ENCODE measurements around the gene SLC35B2.

SLC35B2 gene

GRCh38 chr6:44254191-44255104 is 2.9 kb downstream of the SLC35B2 start:
- no peak for DNase-seq (ENCODE audit: low read depth in 2 of 2)

GRCh38 chr6:44253307-44254101 is 3.8 kb downstream of the SLC35B2 start:
- peak in 1 of 2 donors; percentile 68 for DNase-seq (ENCODE audit: low read depth in 2 of 2)

GRCh38 chr6:44251576-44252524 is 5.5 kb downstream of the SLC35B2 start:
- DNase-seq (ENCODE audit: low read depth in 2 of 2), result no peak

GRCh38 chr6:44250718-44251123 is 6.6 kb downstream of the SLC35B2 start:
- no peak for DNase-seq (ENCODE audit: low read depth in 2 of 2)

- DNase-seq (ENCODE audit: low read depth in 2 of 2), result no peak
Measured at GRCh38 chr6:44250067-44250717, 7.1 kb downstream of the SLC35B2 start.

- DNase-seq (ENCODE audit: low read depth in 2 of 2), result no peak
Measured at GRCh38 chr6:44249082-44249748, 8.1 kb downstream of the SLC35B2 start.

GRCh38 chr6:44248579-44248978 is 8.7 kb downstream of the SLC35B2 start:
- DNase-seq (ENCODE audit: low read depth in 2 of 2), result no peak

- peak; percentile 78 to 84 for DNase-seq (ENCODE audit: low read depth in 2 of 2)
Measured at GRCh38 chr6:44247338-44248302, 9.7 kb downstream of the SLC35B2 start.

GRCh38 chr6:44246663-44247337 is 10.5 kb downstream of the SLC35B2 start, which contains the start of gene HSP90AB1:
TSS of gene HSP90AB1 (plus strand) at chr6:44247101. CDS start at chr6:44248630, 1,529 bp downstream.
- DNase-seq (ENCODE audit: low read depth in 2 of 2), result peak; percentile 97 to 98

GRCh38 chr6:44245912-44246662 is 11.2 kb downstream of the SLC35B2 start:
- DNase-seq (ENCODE audit: low read depth in 2 of 2), result peak; percentile 75 to 84

- no peak for DNase-seq (ENCODE audit: low read depth in 2 of 2)
Measured at GRCh38 chr6:44245391-44245911, 11.9 kb downstream of the SLC35B2 start.

GRCh38 chr6:44243345-44243744 is 14.0 kb downstream of the SLC35B2 start:
- no peak for DNase-seq (ENCODE audit: low read depth in 2 of 2)

- DNase-seq (ENCODE audit: low read depth in 2 of 2), result no peak
Measured at GRCh38 chr6:44238687-44239350, 18.5 kb downstream of the SLC35B2 start.

- DNase-seq (ENCODE audit: low read depth in 2 of 2), result peak; percentile 74 to 81
Measured at GRCh38 chr6:44237813-44238433, 19.4 kb downstream of the SLC35B2 start.

GRCh38 chr6:44237021-44237812 is 20.1 kb downstream of the SLC35B2 start:
- DNase-seq (ENCODE audit: low read depth in 2 of 2), result peak; percentile 63 to 64

Data from stimulated activated CD4-positive, alpha-beta T cell treated with anti-CD3 and anti-CD28 coated beads, Interleukin-15, amount 100 ng/mL, for 48 hours (primary cell).